ENCODE results near the gene NRG4. TPM values are rescaled to one million over a fixed set of nuclear protein-coding genes. Genes with fewer than 3 reads are reported as not detected.
"Not testable (repeated sequence)": the region's sequence is repeated elsewhere in the genome, so short reads cannot be mapped to it uniquely, and the experiment has no call there.

NRG4 gene
- total RNA-seq, 1 donor from 2014 or later = 0.18 TPM

- TF ChIP-seq, protein P1, sequence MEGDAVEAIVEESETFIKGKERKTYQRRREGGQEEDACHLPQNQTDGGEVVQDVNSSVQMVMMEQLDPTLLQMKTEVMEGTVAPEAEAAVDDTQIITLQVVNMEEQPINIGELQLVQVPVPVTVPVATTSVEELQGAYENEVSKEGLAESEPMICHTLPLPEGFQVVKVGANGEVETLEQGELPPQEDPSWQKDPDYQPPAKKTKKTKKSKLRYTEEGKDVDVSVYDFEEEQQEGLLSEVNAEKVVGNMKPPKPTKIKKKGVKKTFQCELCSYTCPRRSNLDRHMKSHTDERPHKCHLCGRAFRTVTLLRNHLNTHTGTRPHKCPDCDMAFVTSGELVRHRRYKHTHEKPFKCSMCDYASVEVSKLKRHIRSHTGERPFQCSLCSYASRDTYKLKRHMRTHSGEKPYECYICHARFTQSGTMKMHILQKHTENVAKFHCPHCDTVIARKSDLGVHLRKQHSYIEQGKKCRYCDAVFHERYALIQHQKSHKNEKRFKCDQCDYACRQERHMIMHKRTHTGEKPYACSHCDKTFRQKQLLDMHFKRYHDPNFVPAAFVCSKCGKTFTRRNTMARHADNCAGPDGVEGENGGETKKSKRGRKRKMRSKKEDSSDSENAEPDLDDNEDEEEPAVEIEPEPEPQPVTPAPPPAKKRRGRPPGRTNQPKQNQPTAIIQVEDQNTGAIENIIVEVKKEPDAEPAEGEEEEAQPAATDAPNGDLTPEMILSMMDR (IDR thresholded peaks at IDR 0.05; ENCODE audit: insufficient read depth, low read depth, low read length) = no peak
- TF ChIP-seq EZH2 (IDR thresholded peaks at IDR 0.05; ENCODE audit: insufficient read depth, low read length) = no peak
- Histone ChIP-seq H3K36me3 (ENCODE audit: insufficient read depth, low read length) (no peaks in the 10 kb centered on the region), H3K79me2 (ENCODE audit: insufficient read depth, low read length) (no peaks in the 10 kb centered on the region), H3K27me3 (ENCODE audit: insufficient read depth, low read length) (no peaks in the 10 kb centered on the region), H4K20me1 (ENCODE audit: insufficient read depth, low read length) (no peaks in the 10 kb centered on the region), H3K9ac (ENCODE audit: low read length) (no peak overlapping the region), H3K9me3 (ENCODE audit: insufficient read depth, low read depth, low read length) (no peaks in the 10 kb centered on the region), H3K4me2 (ENCODE audit: low read length) (no peak overlapping the region), H3K4me1 (ENCODE audit: insufficient read depth, low read length) (no peaks in the 10 kb centered on the region), H3K4me3 (ENCODE audit: insufficient read depth, low read depth, low read length) (no peak overlapping the region), H2AFZ (ENCODE audit: low read depth, low read length) (no peak overlapping the region), H3K27ac (ENCODE audit: low read depth, low read length) (no peak overlapping the region)
- DNase-seq (ENCODE audit: low read depth) (no peak), FAIRE-seq (no peak)
- H3K4me1 Mint-ChIP-seq (ENCODE audit: low read depth, unreplicated experiment) = no peaks in the 10 kb centered on the region
- no peaks in the 10 kb centered on the region for H3K9me3 Mint-ChIP-seq (ENCODE audit: unreplicated experiment)
- H3K27ac Mint-ChIP-seq (ENCODE audit: unreplicated experiment) = no peak overlapping the region
- H3K27me3 Mint-ChIP-seq (ENCODE audit: low read depth, unreplicated experiment) = peaks cover 2% of the 10 kb centered on the region
- H3K36me3 Mint-ChIP-seq (ENCODE audit: low read depth, unreplicated experiment) = no peaks in the 10 kb centered on the region
- no peak overlapping the region for H3K4me3 Mint-ChIP-seq (ENCODE audit: unreplicated experiment)
Observed at GRCh38 chr15:75989875-75990274, 22.3 kb downstream of the NRG4 start.

DNA sequence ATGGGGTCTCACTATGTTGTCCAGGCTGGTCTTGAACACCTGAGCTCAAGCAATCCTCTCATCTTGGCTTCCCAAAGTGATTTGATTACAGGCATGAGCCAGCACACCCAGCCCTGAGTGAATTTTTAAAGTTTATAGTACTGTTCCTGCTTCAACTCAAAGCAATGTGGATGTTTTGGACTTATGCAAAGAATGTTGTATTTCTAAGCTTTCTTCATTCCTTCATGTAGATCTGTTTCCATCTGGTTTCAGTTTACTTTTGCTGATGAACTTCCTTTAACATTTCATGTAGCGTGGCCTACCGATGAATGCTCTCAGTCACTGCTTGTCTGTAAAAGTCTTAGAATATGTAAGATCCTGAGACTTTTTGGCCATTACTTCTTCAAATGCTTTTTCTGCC is 23.2 kb downstream of the NRG4 start:
- Histone ChIP-seq H3K9me3 (ENCODE audit: insufficient read depth, low read depth, low read length) (no peaks in the 10 kb centered on the region), H3K9ac (ENCODE audit: low read length) (no peak overlapping the region), H4K20me1 (ENCODE audit: insufficient read depth, low read length) (no peaks in the 10 kb centered on the region), H3K27me3 (ENCODE audit: insufficient read depth, low read length) (no peaks in the 10 kb centered on the region), H2AFZ (ENCODE audit: low read depth, low read length) (no peak overlapping the region), H3K27ac (ENCODE audit: low read depth, low read length) (no peak overlapping the region), H3K4me1 (ENCODE audit: insufficient read depth, low read length) (no peaks in the 10 kb centered on the region), H3K79me2 (ENCODE audit: insufficient read depth, low read length) (no peaks in the 10 kb centered on the region), H3K36me3 (ENCODE audit: insufficient read depth, low read length) (no peaks in the 10 kb centered on the region), H3K4me2 (ENCODE audit: low read length) (no peak overlapping the region), H3K4me3 (ENCODE audit: insufficient read depth, low read depth, low read length) (no peak overlapping the region)
- TF ChIP-seq, protein P1 (IDR thresholded peaks at IDR 0.05; ENCODE audit: insufficient read depth, low read depth, low read length) = no peak
- TF ChIP-seq EZH2 (IDR thresholded peaks at IDR 0.05; ENCODE audit: insufficient read depth, low read length) = no peak
- DNase-seq (ENCODE audit: low read depth) = no peak
- no peak overlapping the region for H3K4me3 Mint-ChIP-seq (ENCODE audit: unreplicated experiment)
- H3K27ac Mint-ChIP-seq (ENCODE audit: unreplicated experiment) = no peak overlapping the region
- H3K9me3 Mint-ChIP-seq (ENCODE audit: unreplicated experiment) = no peaks in the 10 kb centered on the region
- H3K27me3 Mint-ChIP-seq (ENCODE audit: low read depth, unreplicated experiment) = peaks cover 2% of the 10 kb centered on the region
- H3K4me1 Mint-ChIP-seq (ENCODE audit: low read depth, unreplicated experiment) = no peaks in the 10 kb centered on the region
- no peak for FAIRE-seq
- H3K36me3 Mint-ChIP-seq (ENCODE audit: low read depth, unreplicated experiment) = no peaks in the 10 kb centered on the region

DNA sequence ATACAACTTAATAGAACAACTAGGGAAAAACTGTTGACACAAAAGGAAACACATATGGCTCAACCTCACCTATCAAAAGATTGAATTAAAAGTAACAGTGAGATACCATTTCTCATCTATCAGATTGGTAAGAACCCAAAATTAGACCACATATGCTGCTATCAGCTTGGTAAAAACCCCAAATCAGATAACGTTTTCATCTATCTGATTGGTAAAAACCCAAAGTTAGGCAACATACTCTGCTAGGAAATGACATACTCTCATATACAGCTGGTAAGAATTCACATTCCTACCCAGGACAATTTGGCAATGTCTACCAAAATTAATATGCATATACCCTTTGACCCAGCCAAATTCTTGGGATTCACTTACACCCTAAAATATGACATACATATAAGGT is 26.3 kb downstream of the NRG4 start:
- H3K27ac Mint-ChIP-seq (ENCODE audit: unreplicated experiment) = no peak overlapping the region
- DNase-seq (ENCODE audit: low read depth) = peak; percentile 3
- no peaks in the 10 kb centered on the region for H3K9me3 ChIP-seq (ENCODE audit: insufficient read depth, low read depth, low read length)
- no peaks in the 10 kb centered on the region for H3K27me3 ChIP-seq (ENCODE audit: insufficient read depth, low read length)
- H3K9ac ChIP-seq (ENCODE audit: low read length) = no peak overlapping the region
- TF ChIP-seq, protein P1 (IDR thresholded peaks at IDR 0.05; ENCODE audit: insufficient read depth, low read depth, low read length) = no peak
- TF ChIP-seq EZH2 (IDR thresholded peaks at IDR 0.05; ENCODE audit: insufficient read depth, low read length) = no peak
- no peaks in the 10 kb centered on the region for H3K4me1 ChIP-seq (ENCODE audit: insufficient read depth, low read length)
- H3K27me3 Mint-ChIP-seq (ENCODE audit: low read depth, unreplicated experiment) = peaks cover 2% of the 10 kb centered on the region
- FAIRE-seq = no peak
- no peaks in the 10 kb centered on the region for H4K20me1 ChIP-seq (ENCODE audit: insufficient read depth, low read length)
- H3K79me2 ChIP-seq (ENCODE audit: insufficient read depth, low read length) = no peaks in the 10 kb centered on the region
- no peak overlapping the region for H3K27ac ChIP-seq (ENCODE audit: low read depth, low read length)
- H3K4me3 ChIP-seq (ENCODE audit: insufficient read depth, low read depth, low read length) = no peak overlapping the region
- no peak overlapping the region for H2AFZ ChIP-seq (ENCODE audit: low read depth, low read length)
- no peaks in the 10 kb centered on the region for H3K4me1 Mint-ChIP-seq (ENCODE audit: low read depth, unreplicated experiment)
- H3K4me2 ChIP-seq (ENCODE audit: low read length) = no peak overlapping the region
- no peak overlapping the region for H3K4me3 Mint-ChIP-seq (ENCODE audit: unreplicated experiment)
- no peaks in the 10 kb centered on the region for H3K36me3 Mint-ChIP-seq (ENCODE audit: low read depth, unreplicated experiment)
- H3K9me3 Mint-ChIP-seq (ENCODE audit: unreplicated experiment) = no peaks in the 10 kb centered on the region
- H3K36me3 ChIP-seq (ENCODE audit: insufficient read depth, low read length) = no peaks in the 10 kb centered on the region

DNA sequence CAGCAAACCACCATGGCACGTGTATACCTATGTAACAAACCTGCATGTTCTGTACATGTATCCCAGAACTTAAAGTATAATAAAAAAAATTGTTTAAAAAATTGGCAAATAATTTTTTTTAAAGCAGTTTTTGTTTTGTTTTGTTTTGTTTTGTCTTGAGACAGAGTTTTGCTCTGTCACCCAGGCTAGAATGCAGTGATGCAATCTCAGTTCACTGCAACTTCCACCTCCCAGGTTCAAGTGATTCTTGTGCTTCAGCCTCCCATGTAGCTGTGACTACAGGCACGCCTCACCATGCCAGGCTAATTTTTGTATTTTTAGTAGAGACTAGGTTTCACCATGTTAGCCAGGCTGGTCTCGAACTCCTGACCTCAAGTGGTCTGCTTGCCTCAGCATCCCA is 27.5 kb downstream of the NRG4 start:
- H3K4me3 Mint-ChIP-seq (ENCODE audit: unreplicated experiment); H3K27ac Mint-ChIP-seq (ENCODE audit: unreplicated experiment); H3K4me2 ChIP-seq (ENCODE audit: low read length); H3K4me3 ChIP-seq (ENCODE audit: insufficient read depth, low read depth, low read length); H3K9me3 Mint-ChIP-seq (ENCODE audit: unreplicated experiment); H3K27ac ChIP-seq (ENCODE audit: low read depth, low read length); H4K20me1 ChIP-seq (ENCODE audit: insufficient read depth, low read length); H3K9ac ChIP-seq (ENCODE audit: low read length); H3K4me1 ChIP-seq (ENCODE audit: insufficient read depth, low read length); H3K27me3 ChIP-seq (ENCODE audit: insufficient read depth, low read length); H2AFZ ChIP-seq (ENCODE audit: low read depth, low read length); H3K4me1 Mint-ChIP-seq (ENCODE audit: low read depth, unreplicated experiment); H3K27me3 Mint-ChIP-seq (ENCODE audit: low read depth, unreplicated experiment); H3K79me2 ChIP-seq (ENCODE audit: insufficient read depth, low read length); FAIRE-seq; DNase-seq (ENCODE audit: low read depth); H3K9me3 ChIP-seq (ENCODE audit: insufficient read depth, low read depth, low read length); H3K36me3 Mint-ChIP-seq (ENCODE audit: low read depth, unreplicated experiment); H3K36me3 ChIP-seq (ENCODE audit: insufficient read depth, low read length): not testable (repeated sequence)
